ENCODE data around the gene PITPNM3.

- TF ChIP-seq CTCF (IDR thresholded peaks at IDR 0.05 in 8 of 11, conservative IDR thresholded peaks at IDR 0.05 in 3 of 11): no peak
- TF ChIP-seq POLR2A (IDR thresholded peaks at IDR 0.05): no peak
Observed at GRCh38 chr17:6531575-6531974, 24.8 kb downstream of the PITPNM3 start.

Measured in spleen (tissue), 7 donors.